HCT116 (cell line): ENCODE results near the gene AMD1. TPM values are rescaled to one million over a fixed set of nuclear protein-coding genes. Genes with fewer than 3 reads are reported as not detected.
"Not testable (repeated sequence)": the region's sequence is repeated elsewhere in the genome, so short reads cannot be mapped to it uniquely, and the experiment has no call there.

ENCODE experiments used
- ATAC-seq: fragments of 200-7000 bp; cut with Tn5 transposase; 2 replicates; pipeline ENCODE4 v1.9.1; 2020; ENCODE audit warnings: mild to moderate bottlenecking, moderate library complexity
- BruUV-seq: library from RNA; stranded (reverse); fragments of 400-500 nt; replicated peaks from 2 replicates; lab custom pipeline; 2021; lab: Mats Ljungman, UMichigan
- CTCF ChIA-PET: fragments of 300-600 bp; sonication (Branson Sonifier 250); formaldehyde crosslinking; loops from one replicate; lab custom pipeline; 2021; ENCODE audit warnings: antibody characterized with exemption; lab: Charles Lee
- POLR2A ChIA-PET: fragments of 300-600, 350-600 bp; sonication (Branson Sonifier 250); formaldehyde crosslinking; loops from one replicate; lab custom pipeline; 2021; ENCODE audit warnings: antibody characterized with exemption; lab: Charles Lee
- RAD21 ChIA-PET, 2 experiments: fragments of 300-600 bp; sonication (Branson Sonifier 250); formaldehyde crosslinking; loops; one replicate each; lab custom pipeline; 2023; ENCODE audit warnings: low total read pairs in 2 of 2; ENCODE audit not compliant: uncharacterized antibody in 2 of 2, unreplicated experiment in 2 of 2, low non-redundant PET in 1 of 2; lab: Charles Lee
- DNase-seq: peaks from one replicate; pipeline ENCODE4 v3.0.0-alpha.2; 2010; ENCODE audit warnings: low read depth, low spot score
- H2AFZ ChIP-seq: fragments of 200-600 bp; shearing (Covaris generic), sonication (generic); 2 replicates; pipeline ENCODE4 v1.6.1; 2017; ENCODE audit warnings: low read depth, mixed run types, mixed read lengths, antibody characterized with exemption, low read length; ENCODE audit not compliant: poor library complexity, severe bottlenecking
- H3K27ac ChIP-seq: 2 replicates; pipeline ENCODE4 v1.5.1; 2012; ENCODE audit warnings: low read depth, low read length
- H3K27me3 ChIP-seq: fragments of 200-600 bp; sonication (generic); 2 replicates; pipeline ENCODE4 v1.6.1; 2016; ENCODE audit warnings: mixed run types, low read length, mixed read lengths; ENCODE audit not compliant: insufficient read depth
- H3K36me3 ChIP-seq, 2 experiments: fragments of 200-500 bp in 1 of 2; fragments of 200-600 bp in 1 of 2; sonication (Bioruptor generic) in 1 of 2; sonication (generic) in 1 of 2; 2 replicates each; pipeline versions ENCODE4 v1.5.1 to v1.6.1; 2014 to 2016; ENCODE audit warnings: low read length in 2 of 2, inconsistent platforms in 1 of 2, mixed read lengths in 1 of 2, mixed run types in 1 of 2; ENCODE audit not compliant: insufficient read depth in 2 of 2, control insufficient read depth in 1 of 2
- H3K4me1 ChIP-seq, 2 experiments: fragments of 200-600 bp in 1 of 2; sonication (generic) in 1 of 2; 2 replicates each; pipeline versions ENCODE4 v1.5.1 to v1.6.1; 2012 to 2017; ENCODE audit warnings: low read length in 2 of 2, inconsistent platforms in 1 of 2, mild to moderate bottlenecking in 1 of 2, mixed read lengths in 1 of 2, mixed run types in 1 of 2, moderate library complexity in 1 of 2; ENCODE audit not compliant: insufficient read depth in 2 of 2, control insufficient read depth in 1 of 2
- H3K4me2 ChIP-seq: fragments of 200-600 bp; sonication (generic); 2 replicates; pipeline ENCODE4 v1.6.1; 2017; ENCODE audit warnings: mixed run types, low read length, mixed read lengths
- H3K4me3 ChIP-seq, 2 experiments: fragments of 200-600 bp in 1 of 2; sonication (generic) in 1 of 2; replicated peaks in 1 of 2; 2 replicates each; pipeline ENCODE4 v1.5.1; 2011 to 2016; ENCODE audit warnings: low read length in 2 of 2, control low read depth in 1 of 2, low read depth in 1 of 2, mild to moderate bottlenecking in 1 of 2, mixed read lengths in 1 of 2, mixed run types in 1 of 2
- H3K79me2 ChIP-seq: fragments of 200-600 bp; sonication (generic); 2 replicates; pipeline ENCODE4 v1.6.1; 2017; ENCODE audit warnings: mild to moderate bottlenecking, mixed run types, low read length, moderate library complexity, mixed read lengths; ENCODE audit not compliant: insufficient read depth
- H3K9ac ChIP-seq: fragments of 200-600 bp; sonication (generic); 2 replicates; pipeline ENCODE4 v1.6.1; 2016; ENCODE audit warnings: low read length, mixed read lengths
- H3K9me2 ChIP-seq: fragments of 200-600 bp; sonication (generic), shearing (Covaris generic); 2 replicates; pipeline ENCODE4 v1.6.1; 2017; ENCODE audit warnings: mixed run types, mild to moderate bottlenecking, moderate library complexity; ENCODE audit not compliant: insufficient read depth
- H3K9me3 ChIP-seq, 2 experiments: fragments of 200-500 bp in 1 of 2; fragments of 200-600 bp in 1 of 2; sonication (Bioruptor generic) in 1 of 2; sonication (generic) in 1 of 2; 2 replicates each; pipeline ENCODE4 v1.6.1; 2014 to 2017; ENCODE audit warnings: low read length in 2 of 2, mixed read lengths in 2 of 2, inconsistent platforms in 1 of 2, low read depth in 1 of 2, mild to moderate bottlenecking in 1 of 2, mixed run types in 1 of 2, moderate library complexity in 1 of 2; ENCODE audit not compliant: control insufficient read depth in 1 of 2, insufficient read depth in 1 of 2
- H4K20me1 ChIP-seq: fragments of 200-600 bp; sonication (generic), shearing (Covaris generic); 2 replicates; pipeline ENCODE4 v1.6.1; 2017; ENCODE audit warnings: mixed run types, mild to moderate bottlenecking, moderate library complexity; ENCODE audit not compliant: insufficient read depth
- ATF3 ChIP-seq: IDR thresholded peaks from 2 replicates; pipeline ENCODE4 v1.6.1; 2012
- CEBPB ChIP-seq: IDR thresholded peaks from 2 replicates; pipeline ENCODE4 v1.6.1; 2012; ENCODE audit warnings: low read depth
- CTCF ChIP-seq, 3 experiments: fragments of 200-600 bp in 1 of 3; sonication (generic) in 1 of 3; IDR thresholded peaks in 2 of 3; conservative IDR thresholded peaks in 1 of 3; 2 replicates each; pipeline ENCODE4 v1.5.1; 2012 to 2017; ENCODE audit warnings: low read depth in 2 of 3, low read length in 2 of 3, antibody characterized with exemption in 1 of 3, borderline replicate concordance in 1 of 3, control low read depth in 1 of 3, mild to moderate bottlenecking in 1 of 3, mixed read lengths in 1 of 3, mixed run types in 1 of 3, moderate library complexity in 1 of 3; ENCODE audit not compliant: insufficient read depth in 1 of 3
- EGR1 ChIP-seq: IDR thresholded peaks from 2 replicates; pipeline ENCODE4 v1.6.1; 2012; ENCODE audit warnings: low read depth
- ELF1 ChIP-seq: IDR thresholded peaks from 2 replicates; pipeline ENCODE4 v1.6.1; 2012; ENCODE audit warnings: low read depth, borderline replicate concordance
- EZH2phosphoT487 ChIP-seq: fragments of 200-600 bp; IDR thresholded peaks from 2 replicates; pipeline ENCODE4 v1.6.1; 2018; ENCODE audit warnings: antibody characterized with exemption, borderline replicate concordance
- JUND ChIP-seq: IDR thresholded peaks from 2 replicates; pipeline ENCODE4 v1.6.1; 2012
- MAX ChIP-seq: IDR thresholded peaks from 2 replicates; pipeline ENCODE4 v1.6.1; 2012
- POLR2A ChIP-seq: IDR thresholded peaks from 2 replicates; pipeline ENCODE4 v1.7.0; 2011; ENCODE audit warnings: borderline replicate concordance; ENCODE audit not compliant: insufficient read depth, insufficient read length; ENCODE audit errors: extremely low read depth
- SIN3A ChIP-seq: IDR thresholded peaks from 2 replicates; pipeline ENCODE4 v1.6.1; 2012; ENCODE audit warnings: low read depth
- SP1 ChIP-seq: IDR thresholded peaks from 2 replicates; pipeline ENCODE4 v1.6.1; 2012; ENCODE audit warnings: low read depth
- SRF ChIP-seq: IDR thresholded peaks from 2 replicates; pipeline ENCODE4 v1.6.1; 2012; ENCODE audit warnings: low read depth
- TCF7L2 ChIP-seq: IDR thresholded peaks from 2 replicates; pipeline ENCODE4 v1.7.0; 2011; ENCODE audit warnings: borderline replicate concordance, inconsistent platforms; ENCODE audit not compliant: insufficient read depth, insufficient read length; ENCODE audit errors: extremely low read depth
- YY1 ChIP-seq: IDR thresholded peaks from 2 replicates; pipeline ENCODE4 v1.6.1; 2011; ENCODE audit warnings: low read length, low read depth, moderate library complexity, mild to moderate bottlenecking; ENCODE audit not compliant: insufficient replicate concordance; ENCODE audit errors: extremely low read depth
- ZFX ChIP-seq: fragments of 450-650 bp; IDR thresholded peaks from 2 replicates; pipeline ENCODE4 v1.6.1; 2017
- ZNF274 ChIP-seq: fragments of 200-500 bp; sonication (Bioruptor generic); IDR thresholded peaks from 2 replicates; pipeline ENCODE4 v1.6.1; 2014; ENCODE audit warnings: mild to moderate bottlenecking, low read depth, low read length, inconsistent platforms
- intact Hi-C: fragments of 100-400 bp; cut with micrococcal nuclease; formaldehyde crosslinking; loops from 2 replicates; pipeline ENCODE4 v1.10.0; 2022
- total RNA-seq: library from RNA; stranded (reverse); gene quantifications from one replicate; pipeline ENCODE4 v1.2.1, GENCODE V29; 2021; ENCODE audit not compliant: unreplicated experiment

AMD1 gene
- total RNA-seq, 1 experiment from 2014 or later, result 71.4 TPM

- ChIA-PET POLR2A (interaction anchor here (0.6 kb wide), 1 partner anchor 9 kb away, joined by 3 read pairs; no protein-coding TSS in a partner anchor), CTCF (interaction anchor here (1.0 kb wide), 1 partner anchor 218 kb away, joined by 3 read pairs; no protein-coding TSS in a partner anchor), RAD21 (no interaction called here)
- intact Hi-C loops, result no loop called here
- DNase-seq (no peak), ATAC-seq (no peak)
- no TSS peak for BruUV-seq
- H3K9me3 ChIP-seq, result no peaks in the 10 kb centered on the region; a peak in 1 of 4 replicates
- H3K36me3 ChIP-seq, result peaks cover 12 to 22% of the 10 kb centered on the region in 2 experiments; a peak in 3 of 4 replicates
- H3K27me3 ChIP-seq, result no peaks in the 10 kb centered on the region
- H4K20me1 ChIP-seq, result no peaks in the 10 kb centered on the region; the same call in 1 of the 2 replicates
- no peaks in the 10 kb centered on the region for H3K9me2 ChIP-seq
- no peak overlapping the region for H2AFZ ChIP-seq
- H3K4me1 ChIP-seq, result peaks cover 0 to 8% of the 10 kb centered on the region in 2 experiments; a peak in 2 of 4 replicates
- H3K9ac ChIP-seq, result no peak overlapping the region
- no peak for TF ChIP-seq TCF7L2
- no peak for TF ChIP-seq YY1
- TF ChIP-seq ELF1, result no peak
- TF ChIP-seq MAX, result no peak
- no peak for TF ChIP-seq SRF
- no peak for TF ChIP-seq SP1
- no peak for TF ChIP-seq EGR1
- no peak for TF ChIP-seq CEBPB
- TF ChIP-seq EZH2phosphoT487, result no peak
- no peak for TF ChIP-seq ZFX
- no peak for TF ChIP-seq SIN3A
- no peak for TF ChIP-seq JUND
- no peak for TF ChIP-seq POLR2A
- TF ChIP-seq ATF3, result no peak
- no peak for TF ChIP-seq CTCF (IDR thresholded peaks at IDR 0.05 in 2 of 3, conservative IDR thresholded peaks at IDR 0.05 in 1 of 3; ENCODE audit: borderline replicate concordance in 1 of 3, insufficient read depth in 1 of 3, low read depth in 2 of 3, low read length in 2 of 3)
- TF ChIP-seq ZNF274, result no peak
- peaks cover 12% of the 10 kb centered on the region for H3K79me2 ChIP-seq
- no peak overlapping the region for H3K27ac ChIP-seq
- H3K4me2 ChIP-seq, result no peak overlapping the region
- no peak overlapping the region for H3K4me3 ChIP-seq
These were observed 25.5 kb downstream of the AMD1 start for GRCh38 chr6:110900028-110900598.

GRCh38 chr6:110901601-110902000 is 27.0 kb downstream of the AMD1 start:
- H4K20me1 ChIP-seq, H3K4me2 ChIP-seq, intact Hi-C loops, H3K4me3 ChIP-seq, H3K9ac ChIP-seq, H3K4me1 ChIP-seq, BruUV-seq, H3K36me3 ChIP-seq, CTCF ChIA-PET, H3K27me3 ChIP-seq, H3K27ac ChIP-seq, POLR2A ChIA-PET, DNase-seq, ATAC-seq, H2AFZ ChIP-seq, H3K79me2 ChIP-seq, H3K9me2 ChIP-seq, RAD21 ChIA-PET, H3K9me3 ChIP-seq: not testable (repeated sequence)
